ENCODE data around the gene PRSS1.
"Not testable (repeated sequence)": the region's sequence is repeated elsewhere in the genome, so short reads cannot be mapped to it uniquely, and the experiment has no call there.

PRSS1 gene

GRCh38 chr7:142749218-142749993 is at the start of gene PRSS1:
TSS of gene PRSS1 (plus strand) at chr7:142749472. CDS start at chr7:142749485, 13 bp downstream.
- DNase-seq (ENCODE audit: low spot score), result no peak

DNA sequence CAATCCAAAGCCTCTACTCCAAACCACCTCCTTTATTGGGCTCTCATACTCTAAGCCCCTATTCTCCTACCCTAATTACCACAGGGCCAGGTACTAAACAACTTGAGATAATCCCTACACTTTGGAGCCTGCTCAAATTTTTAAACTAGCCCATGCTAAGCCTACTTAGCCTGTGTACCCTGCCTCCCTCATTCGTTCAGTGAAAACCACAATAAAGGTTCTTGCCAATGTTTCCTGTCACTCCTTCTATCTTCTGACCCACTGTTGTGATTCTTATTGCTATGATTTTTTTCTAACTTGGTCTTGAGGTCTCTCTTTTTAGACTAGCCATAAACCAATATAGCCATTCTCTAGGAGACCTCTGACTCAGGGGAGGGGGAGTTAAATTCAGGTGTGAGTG is 48.3 kb upstream of the PRSS1 start:
- DNase-seq (ENCODE audit: low spot score), result not testable (repeated sequence)

DNA sequence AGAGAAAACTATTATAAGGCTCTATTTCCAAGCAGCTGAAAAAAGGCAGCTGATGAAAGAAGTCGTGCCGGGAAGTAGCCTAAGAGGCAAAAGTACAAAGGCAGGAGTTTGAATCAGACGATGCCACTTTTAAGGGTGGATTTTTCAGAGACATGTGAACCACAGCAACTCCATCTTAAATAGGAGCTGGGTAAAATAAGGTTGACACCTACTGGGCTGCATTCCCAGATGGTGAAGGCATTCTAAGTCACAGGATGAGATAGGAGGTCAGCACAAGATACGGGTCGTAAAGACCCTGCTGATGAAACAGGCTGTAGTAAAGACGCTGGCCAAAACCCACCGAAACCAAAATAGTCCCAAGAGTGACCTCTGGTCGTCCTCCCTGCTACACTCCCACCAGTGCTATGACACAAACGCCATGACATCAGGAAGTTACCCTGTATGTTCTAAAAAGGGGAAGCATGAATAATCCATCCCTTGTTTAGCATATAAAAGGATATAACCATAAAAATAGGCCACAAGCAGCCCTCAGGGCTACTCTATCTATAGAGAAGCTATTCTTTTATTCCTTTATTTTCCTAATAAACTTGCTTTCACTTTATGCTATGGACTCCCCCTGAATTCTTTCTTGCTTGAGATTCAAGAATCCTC is 45.5 kb upstream of the PRSS1 start:
- no peak for DNase-seq (ENCODE audit: low spot score)

- not testable (repeated sequence) for DNase-seq (ENCODE audit: low spot score)
These were observed 40.5 kb upstream of the PRSS1 start for GRCh38 chr7:142708726-142709125.

DNA sequence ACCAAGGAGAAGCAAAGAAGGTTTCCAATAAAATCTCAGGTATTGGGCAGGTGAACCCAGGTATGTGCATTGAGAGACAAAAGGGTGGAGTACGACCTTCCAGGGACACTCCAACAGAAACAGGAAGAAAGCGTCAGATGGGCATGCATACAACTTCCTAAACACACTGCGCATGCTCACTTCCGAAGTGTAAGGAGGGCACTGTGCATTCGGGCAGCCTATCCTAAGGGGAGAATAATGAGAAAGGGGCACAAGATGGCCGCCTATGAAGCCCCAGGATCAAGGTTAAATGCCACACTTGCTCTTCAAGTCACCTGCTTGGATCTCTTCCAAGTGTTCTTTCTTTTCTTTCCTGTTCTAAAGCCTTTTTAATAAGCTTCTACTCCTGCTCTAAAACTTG is 39.4 kb upstream of the PRSS1 start:
- no peak for DNase-seq (ENCODE audit: low spot score)

DNA sequence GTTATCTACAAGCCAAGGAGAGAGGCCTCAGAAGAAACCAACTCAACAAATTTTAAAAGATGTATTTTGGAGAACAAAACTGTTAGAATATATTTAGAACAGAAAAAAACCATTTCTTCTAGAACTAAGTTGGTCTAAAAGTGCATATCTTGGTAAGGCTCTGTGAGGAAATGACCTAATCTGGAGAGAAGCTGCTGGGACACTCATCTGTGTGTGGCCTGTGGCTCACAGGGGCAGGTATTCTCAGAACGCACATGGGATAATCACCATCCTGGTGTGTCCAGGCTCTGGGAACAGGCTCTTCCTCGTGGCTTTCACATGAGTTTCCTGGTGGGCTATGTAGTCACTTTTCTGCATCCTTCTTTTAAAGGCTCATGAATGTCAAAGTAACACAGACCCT is 38.1 kb upstream of the PRSS1 start:
- DNase-seq (ENCODE audit: low spot score), result no peak

GRCh38 chr7:142711746-142712616 is 37.3 kb upstream of the PRSS1 start:
- peak; percentile 8 for DNase-seq (ENCODE audit: low spot score)

- no peak for DNase-seq (ENCODE audit: low spot score)
These were observed 36.7 kb upstream of the PRSS1 start for GRCh38 chr7:142712617-142712957.

DNA sequence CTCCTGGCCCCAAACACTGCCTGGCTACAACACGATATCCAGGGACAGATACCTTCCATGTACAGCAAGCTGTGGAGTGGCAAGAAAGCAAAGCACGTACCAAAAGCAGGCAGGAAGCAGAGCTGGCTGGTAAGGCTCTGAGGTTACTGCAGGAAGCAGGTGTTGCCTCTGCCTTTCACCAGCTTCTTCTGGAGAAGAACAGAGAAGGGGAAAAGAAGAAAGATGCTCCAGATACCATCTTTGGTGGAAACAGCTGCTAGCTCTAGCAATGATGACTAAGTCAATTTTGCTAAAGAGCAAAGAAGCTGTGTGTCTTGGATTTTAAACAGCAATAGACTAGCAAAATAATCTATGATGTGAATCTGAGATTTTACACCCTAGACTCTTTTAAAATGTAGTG is 34.9 kb upstream of the PRSS1 start:
- DNase-seq (ENCODE audit: low spot score), result no peak

DNA sequence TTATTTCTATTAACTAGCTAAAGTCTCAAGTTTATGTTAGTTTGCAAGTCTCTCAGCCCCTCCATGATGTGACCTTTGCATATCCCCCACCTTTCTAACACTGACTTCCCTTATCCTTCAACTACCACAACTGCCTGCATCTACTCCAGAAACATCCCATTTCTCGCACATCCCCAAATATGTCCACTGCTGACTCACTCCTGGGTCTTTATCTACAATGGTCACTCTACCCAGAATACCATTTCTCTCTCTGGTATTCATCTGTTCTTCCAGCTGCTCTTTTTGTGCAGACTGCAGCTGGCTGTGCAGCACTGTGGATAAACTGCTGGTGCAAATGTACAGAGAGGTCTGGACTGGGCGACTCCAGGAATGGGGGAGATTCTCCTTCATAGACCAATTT is 32.7 kb upstream of the PRSS1 start:
- no peak for DNase-seq (ENCODE audit: low spot score)

DNA sequence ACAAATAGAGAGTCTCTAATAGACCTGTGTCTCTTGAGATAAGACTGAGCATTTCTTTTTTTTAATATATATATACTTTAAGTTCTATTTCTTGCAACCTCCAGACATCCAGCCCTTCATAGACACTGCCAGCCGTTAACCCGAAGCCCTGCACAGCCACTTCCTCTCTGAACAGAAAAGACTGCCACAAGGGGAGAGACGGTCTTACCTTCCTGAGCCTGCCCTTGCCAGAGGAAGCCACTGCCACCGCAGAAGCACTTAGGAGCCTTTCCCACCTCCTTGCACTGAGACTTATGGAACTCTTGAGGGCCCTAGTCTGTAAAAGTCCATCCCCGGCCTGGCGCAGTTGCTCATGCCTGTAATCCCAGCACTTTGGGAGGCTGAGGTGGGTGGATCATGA is 31.8 kb upstream of the PRSS1 start:
- no peak for DNase-seq (ENCODE audit: low spot score)

DNA sequence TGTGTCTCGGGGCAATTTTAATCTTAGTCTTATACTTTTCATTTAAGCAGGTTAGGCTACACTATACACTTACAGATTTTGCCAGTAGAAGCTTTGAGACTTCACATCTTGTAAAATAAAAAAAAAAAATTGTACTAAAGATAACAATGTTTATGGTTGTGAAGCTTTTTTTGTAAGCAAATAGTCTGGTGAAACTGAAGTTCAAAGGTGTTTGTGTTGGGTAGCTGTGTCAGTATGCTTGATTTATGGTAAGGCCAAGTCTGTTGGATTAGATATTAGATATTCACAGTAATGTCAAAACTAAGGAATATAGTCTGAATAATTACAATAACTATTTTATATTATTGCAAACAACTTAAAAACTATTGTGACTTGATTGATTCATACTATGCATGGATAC is 31.0 kb upstream of the PRSS1 start:
- no peak for DNase-seq (ENCODE audit: low spot score)

DNA sequence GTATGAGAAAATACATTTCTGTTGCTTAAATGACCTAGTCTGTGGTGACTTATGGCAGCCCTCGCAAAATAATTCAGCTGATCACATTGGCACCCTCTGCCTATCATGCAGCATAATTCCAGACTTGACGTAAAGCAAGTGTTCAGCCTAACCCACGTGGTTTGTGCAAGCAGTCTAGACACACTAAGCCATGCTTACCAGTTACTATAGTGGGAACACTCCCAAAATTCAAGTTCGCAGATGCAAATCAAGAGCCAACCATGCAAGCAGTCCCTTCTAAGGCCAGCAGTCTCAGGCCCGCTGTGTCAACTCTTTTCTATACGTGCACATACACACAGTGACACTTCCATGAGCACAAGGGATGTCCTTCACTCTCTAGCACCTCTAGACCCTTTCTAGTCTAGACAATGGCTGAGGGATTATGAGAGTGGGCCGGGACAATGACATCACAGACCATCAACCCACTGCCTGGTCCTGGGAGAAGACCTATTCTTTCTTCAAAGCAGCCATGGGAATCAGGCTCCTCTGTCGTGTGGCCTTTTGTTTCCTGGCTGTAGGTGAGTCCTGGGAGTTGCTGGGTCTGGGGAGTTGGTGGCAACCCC is 29.0 kb upstream of the PRSS1 start:
- no peak for DNase-seq (ENCODE audit: low spot score)

GRCh38 chr7:142720986-142721385 is 28.3 kb upstream of the PRSS1 start:
- no peak for DNase-seq (ENCODE audit: low spot score)

GRCh38 chr7:142722248-142722794 is 27.0 kb upstream of the PRSS1 start:
- no peak for DNase-seq (ENCODE audit: low spot score)

GRCh38 chr7:142733271-142733670 is 16.0 kb upstream of the PRSS1 start:
- DNase-seq (ENCODE audit: low spot score), result no peak

- no peak for DNase-seq (ENCODE audit: low spot score)
These were observed 9.3 kb upstream of the PRSS1 start for GRCh38 chr7:142739923-142740492.

GRCh38 chr7:142740786-142741185 is 8.5 kb upstream of the PRSS1 start:
- no peak for DNase-seq (ENCODE audit: low spot score)

GRCh38 chr7:142741932-142742331 is 7.3 kb upstream of the PRSS1 start:
- not testable (repeated sequence) for DNase-seq (ENCODE audit: low spot score)

GRCh38 chr7:142745091-142745635 is 4.1 kb upstream of the PRSS1 start:
- DNase-seq (ENCODE audit: low spot score), result no peak

DNA sequence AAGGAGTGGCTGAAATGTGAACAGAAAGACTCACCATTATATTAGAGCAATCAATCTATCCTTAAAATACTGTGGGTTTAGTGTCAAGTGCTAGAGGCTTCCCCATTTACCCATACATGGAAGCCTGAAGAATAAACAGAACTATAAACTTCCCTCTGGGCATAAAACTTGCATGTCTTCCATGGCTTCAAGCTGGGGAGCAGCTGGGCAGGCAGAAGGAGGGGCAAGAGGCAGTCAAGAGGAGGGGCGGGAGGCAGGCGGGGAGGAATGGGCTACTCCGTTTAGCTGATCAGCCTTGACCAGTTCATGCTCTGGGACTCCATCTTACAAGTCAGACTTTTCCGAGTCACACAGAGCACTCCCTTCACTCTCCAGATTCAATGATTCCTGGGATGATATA is 3.5 kb upstream of the PRSS1 start:
- DNase-seq (ENCODE audit: low spot score), result no peak

DNA sequence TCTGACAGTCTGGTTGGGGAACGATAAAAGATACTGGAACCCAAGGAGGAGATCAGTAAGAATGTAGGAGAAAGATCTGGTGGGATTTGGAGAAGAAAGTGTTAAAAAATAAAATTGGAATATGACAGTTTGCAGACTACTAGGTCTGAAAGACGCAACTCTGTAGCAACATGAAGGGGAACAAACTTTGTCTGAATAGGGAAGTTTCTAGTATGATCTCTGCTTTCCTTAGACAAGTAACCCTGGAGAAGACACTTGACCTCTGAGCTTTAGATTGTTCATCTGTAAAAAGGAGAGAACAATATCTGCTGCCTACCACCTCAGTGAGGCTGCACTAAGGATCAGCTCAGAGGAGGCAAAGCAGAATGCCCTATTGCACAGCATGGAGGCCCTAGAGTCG is 3.0 kb upstream of the PRSS1 start:
- no peak for DNase-seq (ENCODE audit: low spot score)
